Mesodermal cell (in vitro differentiated cells): ENCODE measurements around the gene ANKRD27.
"Not testable (repeated sequence)": the region's sequence is repeated elsewhere in the genome, so short reads cannot be mapped to it uniquely, and the experiment has no call there.

Source experiments
- H3K27ac ChIP-seq: 2 replicates; pipeline ENCODE4 v1.7.0; 2013; ENCODE audit warnings: mild to moderate bottlenecking, low read depth, low read length, moderate library complexity; ENCODE audit not compliant: severe bottlenecking
- H3K36me3 ChIP-seq: 2 replicates; pipeline ENCODE4 v1.7.1; 2013; ENCODE audit warnings: mild to moderate bottlenecking, low read length, moderate library complexity; ENCODE audit not compliant: control insufficient read depth, insufficient read depth
- H3K4me1 ChIP-seq: one replicate; pipeline ENCODE4 v1.7.1; 2013; ENCODE audit warnings: mild to moderate bottlenecking, low read length; ENCODE audit not compliant: insufficient read depth, control insufficient read depth, poor library complexity, severe bottlenecking
- H3K4me3 ChIP-seq: 2 replicates; pipeline ENCODE4 v1.7.0; 2013; ENCODE audit warnings: low read length, control low read depth, mild to moderate bottlenecking; ENCODE audit not compliant: insufficient read depth, poor library complexity, severe bottlenecking; ENCODE audit errors: extremely low read depth
- H3K9me3 ChIP-seq: 2 replicates; pipeline ENCODE4 v1.7.1; 2013; ENCODE audit warnings: mild to moderate bottlenecking, low read length, moderate library complexity; ENCODE audit not compliant: control insufficient read depth
- WGBS, 2 experiments: methylation state at CpG; one replicate each; pipeline ENCODE4 v1.1.5; 2013; ENCODE audit warnings: missing lambda C conversion rate in 2 of 2; ENCODE audit not compliant: insufficient coverage in 2 of 2; 5-methylcytosine and 5-hydroxymethylcytosine counted together

The ANKRD27 gene

GRCh38 chr19:32673573-32673972 is 1.4 kb downstream of the ANKRD27 start:
- Histone ChIP-seq H3K4me1 (no peaks in the 10 kb centered on the region), H3K4me3 (peak overlapping the region; percentile 76)

GRCh38 chr19:32672841-32673240 is 2.1 kb downstream of the ANKRD27 start:
- Histone ChIP-seq H3K9me3 (no peaks in the 10 kb centered on the region), H3K4me1 (no peaks in the 10 kb centered on the region), H3K36me3 (no peaks in the 10 kb centered on the region), H3K4me3 (no peak overlapping the region), H3K27ac (no peak overlapping the region)
- 83 to 100% methylated on average over 2 to 3 of the region's 3 CpGs for WGBS, 2 experiments

More at GRCh38 chr19:32673573-32673972, 1.4 kb downstream of the ANKRD27 start:
- Histone ChIP-seq H3K9me3 (no peaks in the 10 kb centered on the region), H3K36me3 (no peaks in the 10 kb centered on the region), H3K27ac (no peak overlapping the region)
- 93 to 97% methylated on average over 6 to 10 of the region's 10 CpGs for WGBS, 2 experiments

- no peaks in the 10 kb centered on the region for H3K9me3 ChIP-seq
- no peak overlapping the region for H3K27ac ChIP-seq
- H3K36me3 ChIP-seq, result peaks cover 2% of the 10 kb centered on the region
- no peak overlapping the region for H3K4me3 ChIP-seq
- H3K4me1 ChIP-seq, result no peaks in the 10 kb centered on the region
- WGBS, 2 experiments, result 85 to 89% methylated on average over 11 to 12 of the region's 14 CpGs
These were observed 2.9 kb downstream of the ANKRD27 start for GRCh38 chr19:32671883-32672593.

GRCh38 chr19:32669310-32669709 is 5.7 kb downstream of the ANKRD27 start:
- peaks cover 5% of the 10 kb centered on the region for H3K36me3 ChIP-seq
- H3K4me3 ChIP-seq, result no peak overlapping the region
- no peak overlapping the region for H3K27ac ChIP-seq
- H3K9me3 ChIP-seq, result no peaks in the 10 kb centered on the region
- H3K4me1 ChIP-seq, result no peaks in the 10 kb centered on the region
- WGBS, 2 experiments, result 89 to 95% methylated on average over 3 of the region's 3 CpGs

GRCh38 chr19:32666084-32666483 is 8.9 kb downstream of the ANKRD27 start:
- no peaks in the 10 kb centered on the region for H3K9me3 ChIP-seq
- no peak overlapping the region for H3K27ac ChIP-seq
- no peak overlapping the region for H3K4me3 ChIP-seq
- H3K36me3 ChIP-seq, result peaks cover 5% of the 10 kb centered on the region
- H3K4me1 ChIP-seq, result no peaks in the 10 kb centered on the region
- WGBS, 2 experiments, result 100% methylated on average over 1 of the region's 6 CpGs; no CpG with 5 or more reads in 1 of the 2 experiments

- Histone ChIP-seq H3K27ac (no peak overlapping the region), H3K9me3 (no peaks in the 10 kb centered on the region), H3K4me1 (no peaks in the 10 kb centered on the region), H3K36me3 (peaks cover 23% of the 10 kb centered on the region), H3K4me3 (no peak overlapping the region)
- 43 to 100% methylated on average over 1 to 2 of the region's 3 CpGs for whole genome bisulfite sequencing, 2 experiments
These were observed 12.8 kb downstream of the ANKRD27 start for GRCh38 chr19:32662186-32662585.

GRCh38 chr19:32661318-32661717 is 13.7 kb downstream of the ANKRD27 start:
- Histone ChIP-seq H3K4me3 (no peak overlapping the region), H3K4me1 (no peaks in the 10 kb centered on the region), H3K36me3 (peaks cover 22% of the 10 kb centered on the region), H3K27ac (no peak overlapping the region), H3K9me3 (no peaks in the 10 kb centered on the region)
- 70 to 92% methylated on average over 4 to 5 of the region's 7 CpGs for WGBS, 2 experiments

- no peaks in the 10 kb centered on the region for H3K9me3 ChIP-seq
- no peak overlapping the region for H3K4me3 ChIP-seq
- WGBS, 2 experiments, result 80 to 89% methylated on average over 10 of the region's 10 CpGs
- H3K27ac ChIP-seq, result no peak overlapping the region
- no peaks in the 10 kb centered on the region for H3K4me1 ChIP-seq
- peaks cover 24% of the 10 kb centered on the region for H3K36me3 ChIP-seq
These were observed 16.5 kb downstream of the ANKRD27 start for GRCh38 chr19:32658527-32658926.

- 88 to 96% methylated on average over 6 to 8 of the region's 10 CpGs for WGBS, 2 experiments
These were observed 16.9 kb downstream of the ANKRD27 start for GRCh38 chr19:32658075-32658474.

GRCh38 chr19:32656379-32656778 is 18.6 kb downstream of the ANKRD27 start:
- H3K27ac ChIP-seq, H3K4me3 ChIP-seq, H3K4me1 ChIP-seq, H3K9me3 ChIP-seq: not testable (repeated sequence)
- peaks cover 24% of the 10 kb centered on the region for H3K36me3 ChIP-seq
- WGBS, 2 experiments, result 92 to 95% methylated on average over 6 to 8 of the region's 8 CpGs

More at GRCh38 chr19:32658075-32658474, 16.9 kb downstream of the ANKRD27 start:
- Histone ChIP-seq H3K27ac (no peak overlapping the region), H3K36me3 (peaks cover 24% of the 10 kb centered on the region), H3K4me1 (no peaks in the 10 kb centered on the region), H3K4me3 (no peak overlapping the region), H3K9me3 (no peaks in the 10 kb centered on the region)

GRCh38 chr19:32653599-32653915 is 21.4 kb downstream of the ANKRD27 start:
- H3K27ac ChIP-seq, result no peak overlapping the region
- 93 to 100% methylated on average over 4 to 10 of the region's 15 CpGs for WGBS, 2 experiments
- no peak overlapping the region for H3K4me3 ChIP-seq

More at GRCh38 chr19:32653599-32653915, 21.4 kb downstream of the ANKRD27 start:
- Histone ChIP-seq H3K36me3 (peaks cover 32% of the 10 kb centered on the region), H3K9me3 (no peaks in the 10 kb centered on the region), H3K4me1 (peaks cover 2% of the 10 kb centered on the region)
